Activated naive CD8-positive, alpha-beta T cell treated with anti-CD3 and anti-CD28 coated beads, Interleukin-2, amount 10 ng/mL, durations not matched to agents 7 days and 5 days (primary cell): Measurements from ENCODE around the gene ADCYAP1. TPM values are rescaled to one million over a fixed set of nuclear protein-coding genes. Genes with fewer than 3 reads are reported as not detected.

Experiments
- ATAC-seq: fragments of 150-1000 bp; cut with Tn5 transposase; one replicate; pipeline ENCODE4 v1.10.0; 2021; ENCODE audit warnings: low read depth, moderate library complexity
- POLR2A ChIA-PET: fragments of 350-600 bp; sonication (Branson Sonifier 250); formaldehyde crosslinking; loops from one replicate; lab custom pipeline; 2021; ENCODE audit warnings: antibody characterized with exemption; lab: Charles Lee
- DNase-seq: peaks from one replicate; pipeline ENCODE4 v3.0.0; 2021
- H3K27ac Mint-ChIP-seq: one replicate; pipeline ENCODE4 v1.8.0; 2022; ENCODE audit warnings: mild to moderate bottlenecking, mixed read lengths
- H3K27me3 Mint-ChIP-seq: one replicate; pipeline ENCODE4 v1.8.0; 2022; ENCODE audit warnings: mild to moderate bottlenecking, moderate library complexity, mixed read lengths
- H3K36me3 Mint-ChIP-seq: one replicate; pipeline ENCODE4 v1.8.0; 2021; ENCODE audit warnings: mild to moderate bottlenecking, mixed read lengths
- H3K4me1 Mint-ChIP-seq: one replicate; pipeline ENCODE4 v1.8.0; 2021; ENCODE audit warnings: mixed read lengths
- H3K4me3 Mint-ChIP-seq: one replicate; pipeline ENCODE4 v1.8.0; 2022; ENCODE audit warnings: mild to moderate bottlenecking, moderate library complexity, mixed read lengths
- H3K9me3 Mint-ChIP-seq: one replicate; pipeline ENCODE4 v1.8.0; 2021; ENCODE audit warnings: mixed read lengths
- total RNA-seq, 2 experiments: library from RNA; stranded (reverse); gene quantifications; one replicate each; pipeline ENCODE4 v1.2.3, GENCODE V29; 2021

The ADCYAP1 gene
- total RNA-seq, 2 experiments from 2014 or later, result not detected

DNA sequence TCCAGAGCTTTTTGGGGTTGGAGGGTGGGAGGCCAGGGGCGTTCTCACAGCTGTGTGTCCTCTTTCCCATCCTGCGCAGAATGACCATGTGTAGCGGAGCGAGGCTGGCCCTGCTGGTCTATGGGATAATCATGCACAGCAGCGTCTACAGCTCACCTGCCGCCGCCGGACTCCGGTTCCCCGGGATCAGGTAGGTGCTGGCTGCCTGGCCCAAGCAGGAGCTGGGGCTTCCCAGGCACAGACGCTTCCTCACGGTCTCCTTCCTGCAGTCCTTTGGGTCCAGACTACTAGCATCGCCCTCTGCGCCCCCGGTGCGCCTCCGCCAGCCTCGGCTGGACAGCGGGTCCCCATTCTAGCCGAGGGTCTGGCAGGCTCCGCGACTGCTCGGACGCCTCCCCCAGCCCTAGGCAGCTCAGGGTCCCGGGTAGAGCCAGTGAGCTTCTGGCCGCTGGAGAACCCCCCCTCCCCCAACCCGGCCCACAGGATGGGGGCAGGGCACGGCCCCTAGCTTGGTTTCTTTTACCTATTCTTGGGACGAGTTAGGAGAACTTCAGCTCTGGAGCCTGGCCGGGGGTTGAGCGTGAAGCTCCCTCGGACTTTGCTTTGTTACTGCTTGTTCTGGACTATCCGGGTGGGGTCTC is 756 bp downstream of the ADCYAP1 start:
- ATAC-seq, result no peak
- peak; percentile 34 for DNase-seq
- H3K27me3 Mint-ChIP-seq, result peaks cover 74% of the 10 kb centered on the region
- H3K4me3 Mint-ChIP-seq, result peak overlapping the region; percentile 58
- H3K4me1 Mint-ChIP-seq, result peaks cover 17% of the 10 kb centered on the region
- peaks cover 2% of the 10 kb centered on the region for H3K36me3 Mint-ChIP-seq
- POLR2A ChIA-PET, result no interaction called here
- H3K27ac Mint-ChIP-seq, result no peak overlapping the region
- H3K9me3 Mint-ChIP-seq, result peaks cover 5% of the 10 kb centered on the region

DNA sequence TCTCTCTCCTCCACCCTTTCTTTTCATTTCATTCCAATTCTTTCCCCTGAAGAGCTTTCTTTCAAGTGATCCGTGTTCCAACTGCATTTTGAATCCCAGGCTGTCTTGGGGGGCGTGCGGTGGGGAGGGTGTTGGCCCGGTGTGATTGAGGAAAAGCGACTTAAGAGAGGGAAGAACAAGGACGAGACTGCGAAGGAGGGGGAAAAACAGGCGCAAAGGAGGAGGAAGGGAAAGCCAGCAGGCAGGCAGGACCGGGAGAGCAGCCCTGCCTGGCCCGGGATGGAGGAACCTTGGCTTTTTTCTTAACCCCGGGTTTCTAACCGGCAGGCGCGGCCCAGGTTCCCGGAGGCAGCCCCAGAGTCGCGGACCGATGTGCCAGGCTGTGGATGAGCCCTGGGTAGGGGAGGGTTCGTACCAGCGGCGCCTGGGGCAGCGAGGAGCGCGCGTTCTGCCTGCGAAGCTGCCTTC is 1.3 kb downstream of the ADCYAP1 start:
- Mint-ChIP-seq H3K4me1 (peaks cover 17% of the 10 kb centered on the region), H3K27me3 (peaks cover 80% of the 10 kb centered on the region), H3K4me3 (peak overlapping the region; percentile 58), H3K36me3 (peaks cover 2% of the 10 kb centered on the region), H3K27ac (peak overlapping the region; percentile 61), H3K9me3 (peaks cover 5% of the 10 kb centered on the region)
- no peak for DNase-seq
- POLR2A ChIA-PET, result no interaction called here
- no peak for ATAC-seq

- no peak for ATAC-seq
- peak; percentile 34 for DNase-seq
- Mint-ChIP-seq H3K27ac (peak overlapping the region; percentile 38), H3K36me3 (peaks cover 2% of the 10 kb centered on the region), H3K4me3 (peak overlapping the region; percentile 48), H3K9me3 (peaks cover 5% of the 10 kb centered on the region), H3K27me3 (peaks cover 83% of the 10 kb centered on the region), H3K4me1 (peaks cover 17% of the 10 kb centered on the region)
- POLR2A ChIA-PET, result no interaction called here
Observed at GRCh38 chr18:906416-907114, 1.9 kb downstream of the ADCYAP1 start.

GRCh38 chr18:907115-907884 is 2.6 kb downstream of the ADCYAP1 start:
- peak overlapping the region; percentile 82 for H3K4me3 Mint-ChIP-seq
- peaks cover 5% of the 10 kb centered on the region for H3K9me3 Mint-ChIP-seq
- POLR2A ChIA-PET, result no interaction called here
- H3K27me3 Mint-ChIP-seq, result peaks cover 85% of the 10 kb centered on the region
- H3K27ac Mint-ChIP-seq, result no peak overlapping the region
- DNase-seq (peak; percentile 66), ATAC-seq (peak; percentile 62)
- H3K36me3 Mint-ChIP-seq, result peaks cover 2% of the 10 kb centered on the region
- peaks cover 17% of the 10 kb centered on the region for H3K4me1 Mint-ChIP-seq

DNA sequence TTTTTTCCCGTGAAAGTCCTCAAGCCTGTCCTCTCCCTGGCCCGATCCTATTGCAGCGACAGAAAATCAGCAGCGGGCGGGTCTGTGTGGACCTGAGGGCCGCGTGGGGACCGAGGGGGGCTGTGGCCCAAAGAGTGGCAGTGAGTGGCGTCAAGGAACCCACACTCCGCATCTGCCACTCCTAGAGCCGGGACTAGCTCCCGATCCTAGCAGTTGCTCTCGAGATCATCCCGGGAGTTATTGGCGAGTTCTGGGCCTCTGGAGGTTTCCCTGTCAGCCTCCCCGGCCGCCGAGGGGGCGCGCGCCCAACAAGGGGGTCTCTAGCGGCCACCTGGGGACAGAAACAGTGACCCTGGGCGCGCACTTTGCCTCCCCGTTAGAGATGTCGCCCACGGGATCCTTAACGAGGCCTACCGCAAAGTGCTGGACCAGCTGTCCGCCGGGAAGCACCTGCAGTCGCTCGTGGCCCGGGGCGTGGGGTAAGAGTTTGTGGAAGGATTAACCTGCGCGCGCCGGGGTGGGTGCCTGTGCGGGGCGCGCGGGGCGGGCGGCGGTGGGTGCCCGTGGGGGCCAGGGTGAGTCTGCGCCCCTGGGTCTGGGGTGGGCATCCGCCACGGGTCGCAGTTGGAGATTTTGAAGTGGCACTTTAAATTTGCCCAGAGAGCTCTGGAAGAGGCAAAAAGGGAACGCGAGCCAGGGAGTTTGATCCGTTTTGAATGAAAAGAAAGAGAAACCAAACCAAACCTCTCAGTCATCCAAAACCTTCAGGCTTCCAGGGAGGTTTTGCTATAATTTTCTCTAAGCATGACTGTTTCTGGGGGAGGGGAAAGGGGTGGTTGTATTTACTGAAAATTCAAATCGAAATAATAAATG is 3.5 kb downstream of the ADCYAP1 start:
- H3K4me3 Mint-ChIP-seq, result peak overlapping the region; percentile 82
- H3K9me3 Mint-ChIP-seq, result peaks cover 5% of the 10 kb centered on the region
- ATAC-seq (no peak), DNase-seq (peak; percentile 36)
- no peak overlapping the region for H3K27ac Mint-ChIP-seq
- peaks cover 82% of the 10 kb centered on the region for H3K27me3 Mint-ChIP-seq
- H3K4me1 Mint-ChIP-seq, result peaks cover 17% of the 10 kb centered on the region
- POLR2A ChIA-PET, result no interaction called here
- H3K36me3 Mint-ChIP-seq, result peaks cover 2% of the 10 kb centered on the region

DNA sequence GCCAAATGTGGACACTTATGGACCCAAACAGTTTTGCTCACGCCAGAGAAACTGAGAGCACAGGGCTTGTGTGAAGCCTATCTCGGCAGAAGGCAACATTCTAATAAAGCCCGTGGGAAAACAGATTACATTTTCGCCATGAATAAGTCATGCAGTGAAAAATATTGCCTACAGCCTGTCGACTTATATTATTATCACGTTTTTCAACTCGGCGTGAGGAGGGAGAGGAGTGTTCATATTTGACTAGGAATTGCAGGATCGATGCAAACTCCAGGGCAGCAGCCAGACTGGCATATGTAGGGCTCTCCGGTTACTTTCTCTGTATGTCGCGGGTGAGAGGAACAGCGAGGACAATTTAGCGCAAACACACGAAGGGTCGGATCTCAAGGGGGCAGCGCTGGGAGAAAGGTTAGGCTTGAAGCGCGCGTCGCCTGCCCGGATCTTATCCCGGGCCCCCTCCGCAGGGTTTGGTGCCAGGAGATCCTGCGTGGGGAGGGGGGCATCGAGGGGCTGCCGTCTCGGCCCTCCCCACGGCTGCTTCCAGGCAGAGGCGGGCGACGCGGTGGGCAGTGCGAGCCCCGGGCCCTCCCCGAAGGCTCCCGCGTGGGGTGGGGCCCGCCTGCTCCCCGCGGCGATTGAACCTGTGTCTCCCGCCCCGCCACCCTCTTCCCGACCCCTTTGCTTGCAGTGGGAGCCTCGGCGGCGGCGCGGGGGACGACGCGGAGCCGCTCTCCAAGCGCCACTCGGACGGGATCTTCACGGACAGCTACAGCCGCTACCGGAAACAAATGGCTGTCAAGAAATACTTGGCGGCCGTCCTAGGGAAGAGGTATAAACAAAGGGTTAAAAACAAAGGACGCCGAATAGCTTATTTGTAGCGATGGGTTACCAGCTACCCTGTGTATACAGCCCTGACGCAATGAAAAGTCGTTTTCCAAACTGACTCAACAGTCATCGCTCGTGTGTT is 4.4 kb downstream of the ADCYAP1 start:
- Mint-ChIP-seq H3K27me3 (peaks cover 73% of the 10 kb centered on the region), H3K36me3 (peaks cover 2% of the 10 kb centered on the region), H3K27ac (no peak overlapping the region), H3K4me1 (peaks cover 14% of the 10 kb centered on the region), H3K4me3 (peak overlapping the region; percentile 82), H3K9me3 (peaks cover 3% of the 10 kb centered on the region)
- POLR2A ChIA-PET, result no interaction called here
- DNase-seq (peak; percentile 27), ATAC-seq (no peak)

GRCh38 chr18:910247-910646 is 5.6 kb downstream of the ADCYAP1 start:
- POLR2A ChIA-PET, result no interaction called here
- no peak overlapping the region for H3K4me3 Mint-ChIP-seq
- H3K27me3 Mint-ChIP-seq, result peaks cover 66% of the 10 kb centered on the region
- H3K36me3 Mint-ChIP-seq, result peaks cover 2% of the 10 kb centered on the region
- H3K27ac Mint-ChIP-seq, result no peak overlapping the region
- H3K4me1 Mint-ChIP-seq, result peaks cover 8% of the 10 kb centered on the region
- no peak for ATAC-seq
- DNase-seq, result no peak
- peaks cover 2% of the 10 kb centered on the region for H3K9me3 Mint-ChIP-seq

GRCh38 chr18:911025-911424 is 6.4 kb downstream of the ADCYAP1 start:
- H3K27ac Mint-ChIP-seq, result no peak overlapping the region
- no peaks in the 10 kb centered on the region for H3K36me3 Mint-ChIP-seq
- POLR2A ChIA-PET, result no interaction called here
- no peak overlapping the region for H3K4me3 Mint-ChIP-seq
- H3K4me1 Mint-ChIP-seq, result peaks cover 5% of the 10 kb centered on the region
- no peaks in the 10 kb centered on the region for H3K9me3 Mint-ChIP-seq
- ATAC-seq (no peak), DNase-seq (no peak)
- peaks cover 65% of the 10 kb centered on the region for H3K27me3 Mint-ChIP-seq

- peaks cover 7% of the 10 kb centered on the region for H3K4me1 Mint-ChIP-seq
- no peaks in the 10 kb centered on the region for H3K36me3 Mint-ChIP-seq
- no peak for ATAC-seq
- DNase-seq, result no peak
- peaks cover 62% of the 10 kb centered on the region for H3K27me3 Mint-ChIP-seq
- POLR2A ChIA-PET, result no interaction called here
- H3K27ac Mint-ChIP-seq, result no peak overlapping the region
- H3K4me3 Mint-ChIP-seq, result no peak overlapping the region
- H3K9me3 Mint-ChIP-seq, result no peaks in the 10 kb centered on the region
Observed at GRCh38 chr18:911486-911885, 6.8 kb downstream of the ADCYAP1 start.

GRCh38 chr18:916562-916961 is 11.9 kb downstream of the ADCYAP1 start:
- no peak overlapping the region for H3K27ac Mint-ChIP-seq
- POLR2A ChIA-PET, result no interaction called here
- no peak for DNase-seq
- peaks cover 8% of the 10 kb centered on the region for H3K4me1 Mint-ChIP-seq
- no peaks in the 10 kb centered on the region for H3K36me3 Mint-ChIP-seq
- no peak overlapping the region for H3K4me3 Mint-ChIP-seq
- ATAC-seq, result no peak
- H3K9me3 Mint-ChIP-seq, result no peaks in the 10 kb centered on the region
- peaks cover 32% of the 10 kb centered on the region for H3K27me3 Mint-ChIP-seq

- peaks cover 8% of the 10 kb centered on the region for H3K4me1 Mint-ChIP-seq
- no peaks in the 10 kb centered on the region for H3K36me3 Mint-ChIP-seq
- no peak overlapping the region for H3K4me3 Mint-ChIP-seq
- no peak for DNase-seq
- POLR2A ChIA-PET, result no interaction called here
- no peaks in the 10 kb centered on the region for H3K9me3 Mint-ChIP-seq
- ATAC-seq, result no peak
- H3K27me3 Mint-ChIP-seq, result peaks cover 21% of the 10 kb centered on the region
- no peak overlapping the region for H3K27ac Mint-ChIP-seq
Observed at GRCh38 chr18:919078-919477, 14.4 kb downstream of the ADCYAP1 start.
